Central memory CD8-positive, alpha-beta T cell (primary cell): ENCODE measurements around the gene KRTAP13-3.

ENCODE experiments used
- ATAC-seq: fragments of 150-1000 bp; cut with Tn5 transposase; replicated peaks from 2 replicates; pipeline ENCODE4 v1.10.0; 2022; ENCODE audit warnings: mild to moderate bottlenecking, moderate FRiP score, moderate number of reproducible peaks; ENCODE audit not compliant: poor library complexity, severe bottlenecking; ENCODE audit errors: extremely low read depth
- DNase-seq, 2 donors: peaks; one replicate each; pipeline ENCODE4 v3.0.0; 2021; ENCODE audit warnings: low spot score in 2 of 2
- H3K27ac Mint-ChIP-seq: one replicate; pipeline ENCODE4 v1.8.0; 2022; ENCODE audit warnings: low read depth, mild to moderate bottlenecking, moderate library complexity, mixed read lengths
- H3K27me3 Mint-ChIP-seq: one replicate; pipeline ENCODE4 v1.8.0; 2022; ENCODE audit warnings: mixed read lengths
- H3K36me3 Mint-ChIP-seq: one replicate; pipeline ENCODE4 v1.8.0; 2022; ENCODE audit warnings: mild to moderate bottlenecking, moderate library complexity, mixed read lengths; ENCODE audit not compliant: insufficient read depth
- H3K4me1 Mint-ChIP-seq: one replicate; pipeline ENCODE4 v1.8.0; 2022; ENCODE audit warnings: mixed read lengths
- H3K4me3 Mint-ChIP-seq: one replicate; pipeline ENCODE4 v1.8.0; 2022; ENCODE audit warnings: mild to moderate bottlenecking, moderate library complexity, mixed read lengths
- H3K9me3 Mint-ChIP-seq: one replicate; pipeline ENCODE4 v1.8.0; 2022; ENCODE audit warnings: mixed read lengths

KRTAP13-3 gene, protein sequence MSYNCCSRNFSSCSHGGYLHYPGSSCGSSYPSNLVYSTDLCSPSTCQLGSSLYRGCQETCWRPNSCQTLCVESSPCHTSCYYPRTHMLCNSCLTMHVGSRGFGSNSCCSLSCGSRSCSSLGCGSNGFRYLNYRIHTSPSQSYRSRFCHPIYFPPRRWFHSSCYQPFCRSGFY

GRCh38 chr21:30425826-30426225 is at the start of gene KRTAP13-3:
Gene KRTAP13-3 (minus strand): TSS chr21:30425926. CDS start chr21:30425912, 14 bp downstream.
- no peaks in the 10 kb centered on the region for H3K27me3 Mint-ChIP-seq
- DNase-seq (no peak), ATAC-seq (no peak)
- no peak within 1 kb of the TSS for H3K27ac Mint-ChIP-seq
- H3K9me3 Mint-ChIP-seq = peaks cover 17% of the 10 kb centered on the region
- H3K36me3 Mint-ChIP-seq = no peaks in the 10 kb centered on the region
- H3K4me1 Mint-ChIP-seq = no peaks in the 10 kb centered on the region
- H3K4me3 Mint-ChIP-seq = no peak within 1 kb of the TSS

DNA sequence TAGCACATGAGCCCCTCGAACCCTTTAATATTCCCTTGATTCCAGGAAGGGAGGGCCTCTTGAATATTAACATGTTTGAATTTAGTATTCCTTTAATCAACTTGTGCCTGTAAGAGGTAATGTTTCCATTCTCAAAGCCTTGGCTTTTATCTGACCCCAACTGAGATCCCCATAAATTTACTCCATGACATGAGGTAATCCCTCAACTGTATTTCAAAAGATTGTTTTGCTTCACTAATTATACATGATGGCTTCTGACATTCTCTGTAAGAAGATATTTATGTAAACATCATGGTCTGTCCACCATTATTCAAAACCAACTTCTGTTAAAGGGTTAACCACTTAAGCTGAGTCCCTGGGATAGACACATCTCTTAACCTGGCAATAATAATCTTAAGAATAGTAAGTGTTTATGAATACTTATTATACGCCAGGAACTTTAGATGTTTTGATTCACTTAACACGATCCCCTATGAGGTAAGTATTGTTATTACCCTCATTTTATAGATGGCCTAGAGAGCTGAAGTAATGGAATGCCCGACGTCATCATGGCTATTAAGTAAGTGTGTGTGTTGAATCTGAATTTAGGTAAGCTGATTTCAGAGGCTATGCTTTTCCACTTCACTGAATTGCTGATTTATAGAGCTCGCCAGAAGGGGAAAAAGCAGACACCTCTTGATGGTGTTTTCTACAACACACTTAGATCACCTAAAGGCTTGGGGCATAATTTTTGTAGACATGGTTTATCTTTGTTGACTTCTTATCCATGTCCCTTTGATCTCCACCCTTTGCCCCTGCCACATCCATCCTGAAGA is 43.4 kb upstream of the KRTAP13-3 start:
- Mint-ChIP-seq H3K36me3 (peaks cover 2% of the 10 kb centered on the region), H3K27me3 (no peaks in the 10 kb centered on the region), H3K9me3 (peaks cover 4% of the 10 kb centered on the region), H3K4me3 (no peak overlapping the region), H3K27ac (no peak overlapping the region), H3K4me1 (no peaks in the 10 kb centered on the region)
- DNase-seq = no peak
- ATAC-seq = no peak

GRCh38 chr21:30463713-30464112 is 38.0 kb upstream of the KRTAP13-3 start:
- DNase-seq = no peak
- H3K27me3 Mint-ChIP-seq = no peaks in the 10 kb centered on the region
- no peak for ATAC-seq
- H3K4me3 Mint-ChIP-seq = no peak overlapping the region
- no peaks in the 10 kb centered on the region for H3K4me1 Mint-ChIP-seq
- no peak overlapping the region for H3K27ac Mint-ChIP-seq
- no peaks in the 10 kb centered on the region for H3K36me3 Mint-ChIP-seq
- peaks cover 5% of the 10 kb centered on the region for H3K9me3 Mint-ChIP-seq

DNA sequence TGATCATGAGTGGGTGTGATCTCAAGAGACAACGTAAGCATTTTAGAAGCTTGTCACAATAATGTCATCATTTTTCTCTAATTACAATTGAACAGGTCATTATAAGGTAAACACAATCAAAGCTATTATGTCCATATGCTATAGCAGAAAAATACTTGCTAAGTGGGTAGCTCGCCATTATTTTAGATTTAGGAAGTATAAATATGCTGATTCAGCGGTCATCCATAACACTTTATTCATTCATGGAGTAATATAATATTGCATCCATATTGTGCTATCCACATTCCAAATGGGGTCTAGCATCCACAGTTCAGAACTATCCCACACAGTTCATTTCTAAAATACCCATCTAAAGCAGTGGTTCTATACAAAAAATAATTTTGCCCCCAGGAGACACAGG is 22.8 kb upstream of the KRTAP13-3 start:
- peaks cover 8% of the 10 kb centered on the region for H3K9me3 Mint-ChIP-seq
- H3K27ac Mint-ChIP-seq = no peak overlapping the region
- H3K27me3 Mint-ChIP-seq = no peaks in the 10 kb centered on the region
- no peaks in the 10 kb centered on the region for H3K4me1 Mint-ChIP-seq
- no peak overlapping the region for H3K4me3 Mint-ChIP-seq
- DNase-seq (no peak), ATAC-seq (no peak)
- no peaks in the 10 kb centered on the region for H3K36me3 Mint-ChIP-seq

DNA sequence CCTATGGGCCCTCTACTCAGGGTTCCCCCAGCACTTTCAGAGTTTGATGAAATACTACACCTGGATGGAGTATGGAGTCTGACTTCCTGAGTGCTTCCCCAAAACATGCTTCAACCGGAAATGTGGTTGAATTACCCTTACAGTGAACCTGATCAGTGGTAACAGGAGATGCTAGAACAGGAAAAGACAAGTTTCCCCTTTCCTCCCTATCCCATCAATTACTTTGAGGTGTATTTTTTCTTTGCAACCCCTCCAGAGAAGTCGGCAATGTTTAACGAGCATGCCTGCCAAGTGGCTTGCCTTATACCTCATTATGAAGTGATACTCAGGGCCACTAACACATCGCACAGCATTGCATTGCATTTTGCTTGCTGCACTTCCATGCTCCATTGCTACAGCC is 21.3 kb upstream of the KRTAP13-3 start:
- H3K4me3 Mint-ChIP-seq = no peak overlapping the region
- ATAC-seq (no peak), DNase-seq (no peak)
- peaks cover 8% of the 10 kb centered on the region for H3K9me3 Mint-ChIP-seq
- no peaks in the 10 kb centered on the region for H3K36me3 Mint-ChIP-seq
- no peaks in the 10 kb centered on the region for H3K27me3 Mint-ChIP-seq
- H3K4me1 Mint-ChIP-seq = no peaks in the 10 kb centered on the region
- H3K27ac Mint-ChIP-seq = no peak overlapping the region

DNA sequence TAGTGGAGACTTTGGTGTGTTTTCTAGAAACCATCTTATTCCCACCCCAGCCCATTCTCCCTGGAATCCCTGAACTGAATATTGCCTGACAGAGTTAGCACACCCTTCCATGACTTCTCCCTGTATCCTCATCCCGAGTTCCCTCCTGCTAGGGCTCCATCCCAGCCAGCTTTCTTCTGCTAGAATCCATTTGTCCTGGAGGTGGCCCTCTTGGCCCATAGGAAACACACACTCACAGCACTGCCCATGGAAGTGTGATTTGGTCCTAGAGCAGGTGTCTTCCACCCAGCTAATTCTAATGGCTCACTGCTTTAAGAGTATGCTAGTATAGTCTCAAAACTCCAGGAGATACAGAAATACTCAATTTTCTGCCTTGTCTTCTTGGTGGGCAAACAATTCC is 18.5 kb upstream of the KRTAP13-3 start:
- H3K4me3 Mint-ChIP-seq = no peak overlapping the region
- ATAC-seq (no peak), DNase-seq (no peak)
- H3K9me3 Mint-ChIP-seq = peaks cover 15% of the 10 kb centered on the region
- H3K27me3 Mint-ChIP-seq = no peaks in the 10 kb centered on the region
- H3K27ac Mint-ChIP-seq = no peak overlapping the region
- H3K4me1 Mint-ChIP-seq = no peaks in the 10 kb centered on the region
- H3K36me3 Mint-ChIP-seq = peaks cover 2% of the 10 kb centered on the region

DNA sequence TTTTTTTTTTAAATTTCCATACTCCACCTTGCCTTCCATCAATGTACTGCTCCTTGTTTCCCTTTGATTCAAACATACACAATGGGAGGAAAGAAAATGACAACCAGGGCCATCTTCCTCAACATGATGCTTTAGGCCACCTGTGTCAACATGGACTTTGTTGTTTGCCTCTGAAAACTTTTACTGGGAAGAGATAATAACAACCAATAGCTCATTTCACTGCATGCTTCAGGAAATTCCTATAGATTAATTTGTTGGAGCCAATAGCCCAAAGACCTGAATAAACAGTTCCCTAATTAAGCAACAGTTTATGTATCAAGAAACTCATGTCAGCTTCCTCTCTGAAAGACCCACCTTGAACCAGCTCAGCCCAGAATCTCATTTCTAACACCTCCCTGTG is 17.5 kb upstream of the KRTAP13-3 start:
- ATAC-seq = no peak

DNA sequence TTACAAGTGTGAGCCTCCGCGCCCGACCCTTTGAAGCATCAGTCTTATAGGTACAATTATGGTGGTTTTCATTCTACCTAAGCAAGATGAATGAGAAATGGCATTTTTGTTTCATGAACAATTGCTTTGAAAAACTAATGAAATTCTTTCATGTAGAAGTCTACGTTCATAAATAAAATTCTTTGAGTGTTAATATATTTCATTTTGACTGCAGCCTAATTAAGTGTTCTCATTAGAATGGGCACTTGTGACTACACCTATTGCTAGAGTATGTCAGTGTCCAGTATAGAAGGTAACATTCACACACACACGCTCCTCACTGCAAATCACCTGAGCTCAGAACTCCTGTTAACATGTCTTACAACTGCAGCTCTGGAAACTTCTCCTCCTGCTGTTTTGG is 14.2 kb upstream of the KRTAP13-3 start, which contains the start of gene KRTAP15-1:
TSS of gene KRTAP15-1 (plus strand) at position 301 of the 400 bp plus-strand sequence. CDS start at position 354, 53 bp downstream.
- Mint-ChIP-seq H3K36me3 (peaks cover 2% of the 10 kb centered on the region), H3K4me3 (no peak within 1 kb of the TSS)

More for the DNA sequence above, 17.5 kb upstream of the KRTAP13-3 start:
- H3K27ac Mint-ChIP-seq = no peak overlapping the region
- H3K36me3 Mint-ChIP-seq = peaks cover 2% of the 10 kb centered on the region
- peaks cover 14% of the 10 kb centered on the region for H3K9me3 Mint-ChIP-seq
- no peak overlapping the region for H3K4me3 Mint-ChIP-seq
- no peaks in the 10 kb centered on the region for H3K4me1 Mint-ChIP-seq
- no peaks in the 10 kb centered on the region for H3K27me3 Mint-ChIP-seq
- DNase-seq = no peak

DNA sequence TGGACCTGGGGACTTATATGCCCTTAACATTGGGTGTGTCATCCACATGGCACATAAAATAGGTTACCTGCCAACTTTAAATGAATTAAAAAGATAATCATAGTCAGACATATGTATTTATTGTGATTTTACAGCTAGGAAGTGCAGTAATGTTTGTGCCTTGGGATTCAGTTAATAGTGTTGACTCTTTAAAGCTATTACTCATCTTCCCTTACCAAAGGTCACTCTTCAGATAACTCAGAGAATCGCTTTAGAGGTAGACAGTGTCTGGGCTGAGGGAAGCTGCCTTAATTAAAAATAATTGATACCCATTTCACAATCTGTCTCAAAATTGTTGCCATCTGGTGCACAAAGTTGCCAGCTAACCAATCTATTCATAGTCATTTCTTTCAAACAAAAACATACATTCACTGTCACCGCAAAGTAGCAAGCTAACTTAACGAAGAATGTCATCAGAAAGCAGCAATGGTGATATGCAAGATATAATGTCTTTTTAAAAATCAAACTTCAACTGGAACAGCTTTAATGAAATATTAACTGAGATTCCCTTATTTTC is 11.4 kb upstream of the KRTAP13-3 start:
- Mint-ChIP-seq H3K27ac (no peak overlapping the region), H3K36me3 (peaks cover 2% of the 10 kb centered on the region), H3K9me3 (peaks cover 20% of the 10 kb centered on the region), H3K4me3 (no peak overlapping the region), H3K4me1 (no peaks in the 10 kb centered on the region), H3K27me3 (no peaks in the 10 kb centered on the region)
- no peak for ATAC-seq
- no peak for DNase-seq

More for the DNA sequence above, 14.2 kb upstream of the KRTAP13-3 start, which contains the start of gene KRTAP15-1:
- Mint-ChIP-seq H3K9me3 (peaks cover 20% of the 10 kb centered on the region), H3K27me3 (no peaks in the 10 kb centered on the region), H3K4me1 (no peaks in the 10 kb centered on the region), H3K27ac (no peak within 1 kb of the TSS)
- no peak for ATAC-seq
- no peak for DNase-seq

DNA sequence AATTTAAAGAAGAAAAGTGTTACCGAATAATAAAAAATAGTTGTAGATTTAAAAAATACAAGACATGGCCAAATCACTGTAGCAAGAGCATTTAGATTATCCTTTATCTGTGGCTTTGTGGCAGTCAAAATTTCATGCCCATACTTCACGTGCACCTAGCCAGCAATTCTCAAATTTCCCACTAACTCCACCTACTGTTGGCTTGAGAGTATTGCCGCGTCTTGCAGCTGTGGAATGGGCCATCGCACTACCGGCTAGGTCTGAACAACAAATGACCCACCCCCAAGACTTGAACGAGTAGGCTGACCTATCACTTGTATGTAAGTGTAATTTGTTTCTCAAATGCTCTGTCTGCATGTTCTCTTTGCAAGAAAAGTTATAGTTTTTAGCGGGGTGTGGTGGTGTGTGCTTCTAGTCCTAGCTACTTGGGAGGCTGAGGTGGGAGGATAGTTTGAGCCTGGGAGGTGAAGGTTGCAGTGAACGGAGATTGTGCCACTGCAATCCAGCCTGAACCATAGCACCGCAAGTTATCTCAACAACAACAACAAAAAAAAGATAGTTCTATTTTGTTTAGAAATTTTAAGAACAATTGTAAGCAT is 8.4 kb upstream of the KRTAP13-3 start:
- Mint-ChIP-seq H3K27me3 (no peaks in the 10 kb centered on the region), H3K27ac (no peak overlapping the region), H3K4me1 (no peaks in the 10 kb centered on the region), H3K36me3 (no peaks in the 10 kb centered on the region), H3K9me3 (peaks cover 16% of the 10 kb centered on the region), H3K4me3 (no peak overlapping the region)
- DNase-seq (no peak), ATAC-seq (no peak)

DNA sequence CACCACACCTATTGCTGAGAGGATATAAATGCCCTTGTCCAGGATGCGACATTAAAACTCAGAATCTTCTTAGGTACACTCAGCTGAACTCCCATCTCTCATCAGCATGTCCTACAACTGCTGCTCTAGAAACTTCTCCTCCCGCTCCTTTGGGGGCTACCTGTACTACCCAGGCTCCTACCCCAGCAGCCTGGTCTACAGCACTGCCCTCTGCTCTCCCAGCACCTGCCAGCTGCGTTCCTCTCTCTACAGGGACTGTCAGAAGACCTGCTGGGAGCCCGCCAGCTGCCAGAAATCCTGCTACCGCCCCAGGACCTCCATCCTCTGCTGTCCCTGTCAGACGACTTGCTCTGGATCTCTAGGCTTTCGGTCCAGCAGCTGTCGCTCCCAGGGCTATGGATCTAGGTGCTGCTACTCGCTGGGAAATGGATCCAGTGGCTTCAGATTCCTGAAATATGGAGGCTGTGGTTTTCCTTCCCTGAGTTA is 4.5 kb upstream of the KRTAP13-3 start, which contains the start of gene KRTAP13-4:
TSS of gene KRTAP13-4 (plus strand) at position 51 of the 486 bp plus-strand sequence. CDS start at position 107, 56 bp downstream.
- Mint-ChIP-seq H3K9me3 (peaks cover 17% of the 10 kb centered on the region), H3K4me3 (no peak within 1 kb of the TSS), H3K27me3 (no peaks in the 10 kb centered on the region), H3K27ac (no peak within 1 kb of the TSS), H3K4me1 (no peaks in the 10 kb centered on the region), H3K36me3 (no peaks in the 10 kb centered on the region)
- ATAC-seq (no peak), DNase-seq (no peak)

GRCh38 chr21:30426731-30427130 is 1.0 kb upstream of the KRTAP13-3 start:
- Mint-ChIP-seq H3K4me1 (no peaks in the 10 kb centered on the region), H3K36me3 (no peaks in the 10 kb centered on the region), H3K9me3 (peaks cover 17% of the 10 kb centered on the region), H3K27ac (no peak overlapping the region), H3K27me3 (no peaks in the 10 kb centered on the region), H3K4me3 (no peak overlapping the region)
- ATAC-seq (no peak), DNase-seq (no peak)
